BLaER1 treated with 17β-estradiol and CSF1 and Interleukin-3, amounts not matched to agents 10 nM and 100 nM (cell line): ENCODE results near the gene CTNNA1.

Source experiments
- H3K27ac ChIP-seq, 11 experiments: shearing (Covaris generic); formaldehyde crosslinking; 2 replicates each; pipeline ENCODE4 v1.8.1; 2022
- H3K27me3 ChIP-seq, 11 experiments: shearing (Covaris generic); formaldehyde crosslinking; 2 replicates each; pipeline ENCODE4 v1.8.1; 2022
- H3K36me3 ChIP-seq, 11 experiments: shearing (Covaris generic); formaldehyde crosslinking; 2 replicates each; pipeline ENCODE4 v1.8.1; 2022
- H3K4me1 ChIP-seq, 10 experiments: shearing (Covaris generic); formaldehyde crosslinking; 2 replicates each; pipeline ENCODE4 v1.8.1; 2022
- H3K4me2 ChIP-seq, 11 experiments: shearing (Covaris generic); formaldehyde crosslinking; 2 replicates each; pipeline ENCODE4 v1.8.1; 2022
- H3K4me3 ChIP-seq, 10 experiments: shearing (Covaris generic); formaldehyde crosslinking; 2 replicates each; pipeline ENCODE4 v1.8.1; 2022
- H3K9ac ChIP-seq, 11 experiments: shearing (Covaris generic); formaldehyde crosslinking; 2 replicates each; pipeline ENCODE4 v1.8.1; 2022
- H3K9me3 ChIP-seq, 11 experiments: shearing (Covaris generic); formaldehyde crosslinking; replicated peaks in 1 of 11; 2 replicates each; pipeline ENCODE4 v1.8.1; 2022
- H4K20me1 ChIP-seq, 11 experiments: shearing (Covaris generic); formaldehyde crosslinking; 2 replicates each; pipeline ENCODE4 v1.8.1; 2022
- Cebpa-rat ChIP-seq, 11 experiments: shearing (Covaris generic); IDR thresholded peaks; 2 replicates each; pipeline ENCODE4 v1.8.1; 2022

Gene CTNNA1

GRCh38 chr5:138929571-138929955, 176.3 kb downstream of the CTNNA1 start:
- no peak overlapping the region for H3K27ac ChIP-seq
- no peaks in the 10 kb centered on the region for H3K27me3 ChIP-seq
- no peak for TF ChIP-seq Cebpa-rat (IDR thresholded peaks at IDR 0.05)
- no peak overlapping the region for H3K4me2 ChIP-seq
- H3K36me3 ChIP-seq: peaks cover 97 to 100% (median 99%) of the 10 kb centered on the region in 11 experiments
- H3K4me1 ChIP-seq: peaks cover 0 to 11% (median 0%) of the 10 kb centered on the region in 10 experiments; a peak in 7 of 20 replicates
- peaks cover 8 to 83% (median 32%) of the 10 kb centered on the region in 11 experiments; a peak in 16 of 22 replicates for H4K20me1 ChIP-seq
- no peaks in the 10 kb centered on the region for H3K9me3 ChIP-seq
- H3K4me3 ChIP-seq: no peak overlapping the region
- H3K9ac ChIP-seq: no peak overlapping the region

- no peak for TF ChIP-seq Cebpa-rat (IDR thresholded peaks at IDR 0.05)
- Histone ChIP-seq H3K4me3 (no peak overlapping the region), H3K36me3 (peaks cover 97 to 100% (median 99%) of the 10 kb centered on the region in 11 experiments), H3K27me3 (no peaks in the 10 kb centered on the region), H3K27ac (no peak overlapping the region), H4K20me1 (peaks cover 8 to 89% (median 32%) of the 10 kb centered on the region in 11 experiments; a peak in 16 of 22 replicates), H3K4me1 (peaks cover 0 to 11% (median 0%) of the 10 kb centered on the region in 10 experiments; a peak in 7 of 20 replicates), H3K9ac (no peak overlapping the region), H3K4me2 (no peak overlapping the region), H3K9me3 (no peaks in the 10 kb centered on the region)
These were observed 177.3 kb downstream of the CTNNA1 start for GRCh38 chr5:138930371-138931097.

GRCh38 chr5:138932171-138932810, 179.1 kb downstream of the CTNNA1 start:
- Histone ChIP-seq H3K9me3 (no peaks in the 10 kb centered on the region), H3K9ac (no peak overlapping the region), H4K20me1 (peaks cover 8 to 81% (median 21%) of the 10 kb centered on the region in 11 experiments; a peak in 16 of 22 replicates), H3K4me3 (no peak overlapping the region), H3K27me3 (no peaks in the 10 kb centered on the region), H3K4me1 (peaks cover 0 to 11% (median 0%) of the 10 kb centered on the region in 10 experiments; a peak in 7 of 20 replicates), H3K4me2 (no peak overlapping the region), H3K27ac (no peak overlapping the region), H3K36me3 (peaks cover 82 to 99% (median 92%) of the 10 kb centered on the region in 11 experiments)
- TF ChIP-seq Cebpa-rat (IDR thresholded peaks at IDR 0.05): no peak

GRCh38 chr5:138933522-138934290, 180.5 kb downstream of the CTNNA1 start:
- H3K36me3 ChIP-seq: peaks cover 69 to 98% (median 86%) of the 10 kb centered on the region in 11 experiments

GRCh38 chr5:138934971-138935370, 181.7 kb downstream of the CTNNA1 start:
- H3K4me2 ChIP-seq: no peak overlapping the region
- peaks cover 0 to 8% (median 0%) of the 10 kb centered on the region in 10 experiments; a peak in 2 of 20 replicates for H3K4me1 ChIP-seq
- H3K36me3 ChIP-seq: peaks cover 57 to 85% (median 74%) of the 10 kb centered on the region in 11 experiments
- H4K20me1 ChIP-seq: peaks cover 0 to 65% (median 3%) of the 10 kb centered on the region in 11 experiments; a peak in 7 of 22 replicates
- no peak overlapping the region for H3K9ac ChIP-seq
- H3K27me3 ChIP-seq: no peaks in the 10 kb centered on the region
- H3K9me3 ChIP-seq: no peaks in the 10 kb centered on the region
- TF ChIP-seq Cebpa-rat (IDR thresholded peaks at IDR 0.05): no peak
- H3K4me3 ChIP-seq: no peak overlapping the region
- no peak overlapping the region for H3K27ac ChIP-seq

More at GRCh38 chr5:138933522-138934290, 180.5 kb downstream of the CTNNA1 start:
- H3K9me3 ChIP-seq: no peaks in the 10 kb centered on the region
- peaks cover 0 to 77% (median 10%) of the 10 kb centered on the region in 11 experiments; a peak in 10 of 22 replicates for H4K20me1 ChIP-seq
- TF ChIP-seq Cebpa-rat (IDR thresholded peaks at IDR 0.05): no peak
- no peak overlapping the region for H3K27ac ChIP-seq
- no peak overlapping the region for H3K4me2 ChIP-seq
- H3K4me1 ChIP-seq: peaks cover 0 to 8% (median 0%) of the 10 kb centered on the region in 10 experiments; a peak in 2 of 20 replicates
- H3K4me3 ChIP-seq: no peak overlapping the region
- no peak overlapping the region for H3K9ac ChIP-seq
- no peaks in the 10 kb centered on the region for H3K27me3 ChIP-seq

GRCh38 chr5:138935466-138935865, 182.2 kb downstream of the CTNNA1 start:
- H3K36me3 ChIP-seq: peaks cover 52 to 80% (median 69%) of the 10 kb centered on the region in 11 experiments
- no peak overlapping the region for H3K4me3 ChIP-seq
- peaks cover 0 to 60% (median 3%) of the 10 kb centered on the region in 11 experiments; a peak in 4 of 22 replicates for H4K20me1 ChIP-seq
- H3K27me3 ChIP-seq: no peaks in the 10 kb centered on the region
- no peaks in the 10 kb centered on the region for H3K9me3 ChIP-seq
- no peak for TF ChIP-seq Cebpa-rat (IDR thresholded peaks at IDR 0.05)
- H3K4me1 ChIP-seq: peaks cover 0 to 8% (median 0%) of the 10 kb centered on the region in 10 experiments; a peak in 2 of 20 replicates
- no peak overlapping the region for H3K4me2 ChIP-seq
- no peak overlapping the region for H3K27ac ChIP-seq
- no peak overlapping the region for H3K9ac ChIP-seq

- H4K20me1 ChIP-seq: peaks cover 0 to 51% (median 0%) of the 10 kb centered on the region in 11 experiments; a peak in 4 of 22 replicates
- no peak overlapping the region for H3K4me3 ChIP-seq
- H3K27ac ChIP-seq: no peak overlapping the region
- H3K9me3 ChIP-seq: no peaks in the 10 kb centered on the region
- H3K9ac ChIP-seq: no peak overlapping the region
- H3K4me1 ChIP-seq: peaks cover 0 to 8% (median 0%) of the 10 kb centered on the region in 10 experiments; a peak in 2 of 20 replicates
- no peak overlapping the region for H3K4me2 ChIP-seq
- H3K27me3 ChIP-seq: no peaks in the 10 kb centered on the region
- H3K36me3 ChIP-seq: peaks cover 43 to 78% (median 60%) of the 10 kb centered on the region in 11 experiments
- TF ChIP-seq Cebpa-rat (IDR thresholded peaks at IDR 0.05): no peak
These were observed 183.2 kb downstream of the CTNNA1 start for GRCh38 chr5:138936225-138936967.

- TF ChIP-seq Cebpa-rat (IDR thresholded peaks at IDR 0.05): no peak
- no peaks in the 10 kb centered on the region for H3K27me3 ChIP-seq
- H3K4me2 ChIP-seq: no peak overlapping the region
- H3K36me3 ChIP-seq: peaks cover 37 to 73% (median 54%) of the 10 kb centered on the region in 11 experiments
- H3K9ac ChIP-seq: no peak overlapping the region
- H3K27ac ChIP-seq: no peak overlapping the region
- no peaks in the 10 kb centered on the region for H3K9me3 ChIP-seq
- H4K20me1 ChIP-seq: peaks cover 0 to 45% (median 0%) of the 10 kb centered on the region in 11 experiments; a peak in 4 of 22 replicates
- H3K4me3 ChIP-seq: no peak overlapping the region
- peaks cover 0 to 11% (median 4%) of the 10 kb centered on the region in 10 experiments; a peak in 11 of 20 replicates for H3K4me1 ChIP-seq
These were observed 183.7 kb downstream of the CTNNA1 start for GRCh38 chr5:138936968-138937345.
